ENCODE data around the gene RASSF5.
A peak's percentile ranks its signal among the peaks of the same experiment; 100 is the strongest.

The RASSF5 gene

DNA sequence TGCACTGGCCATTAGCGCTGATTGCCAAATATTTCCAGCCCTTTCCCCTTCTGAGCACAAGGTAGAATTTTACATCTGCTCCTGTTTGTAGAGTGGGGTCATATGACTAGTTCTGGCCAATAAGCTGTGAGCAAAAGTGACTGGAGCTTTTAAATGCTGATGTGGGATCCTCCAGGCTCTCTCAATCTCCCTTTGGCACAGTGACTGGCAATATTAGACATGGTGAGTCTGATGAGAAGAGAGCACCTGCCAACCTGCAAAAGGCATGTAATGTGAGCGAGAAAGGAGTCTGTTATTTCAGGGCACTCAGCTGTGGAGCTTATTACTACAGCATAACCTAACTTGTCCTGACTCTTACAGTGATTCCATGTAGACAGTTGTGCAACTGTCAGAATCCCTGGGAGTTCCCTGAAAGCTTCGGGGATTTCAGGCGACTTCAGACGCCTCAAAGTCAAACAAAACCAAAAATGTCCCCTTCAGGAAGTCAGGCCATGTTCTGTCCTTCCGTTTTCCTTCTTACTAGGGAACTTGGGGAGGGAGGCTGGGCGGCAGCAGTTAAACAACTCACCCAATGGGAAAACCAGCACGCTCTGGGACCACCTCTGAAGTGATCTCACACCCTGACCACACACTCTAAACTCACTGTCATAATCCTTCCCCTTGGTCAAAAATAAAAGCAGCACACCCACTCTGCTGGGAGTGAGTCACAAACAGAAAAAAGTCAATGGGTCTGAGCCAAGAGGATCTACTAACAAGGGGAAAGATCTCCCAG, 3.6 kb upstream of the RASSF5 start:
- no peak overlapping the region for H3K9ac ChIP-seq (ENCODE audit: low read length)
- no peak overlapping the region for H2AFZ ChIP-seq (ENCODE audit: low read length)
- H3K9me3 ChIP-seq (replicated peaks; ENCODE audit: insufficient read depth, low read length) = no peaks in the 10 kb centered on the region
- H3K4me1 ChIP-seq (ENCODE audit: low read length) = no peaks in the 10 kb centered on the region; the same call in 1 of the 2 replicates
- H3F3A ChIP-seq (ENCODE audit: insufficient read depth, low read length) = no peaks in the 10 kb centered on the region
- H3K79me2 ChIP-seq (ENCODE audit: low read length) = no peaks in the 10 kb centered on the region
- H3K4me2 ChIP-seq (ENCODE audit: low read depth, low read length) = no peak overlapping the region
- DNase-seq = no peak
- peaks cover 10% of the 10 kb centered on the region for H3K27me3 ChIP-seq (replicated peaks; ENCODE audit: insufficient read depth, low read length)
- no peak overlapping the region for H3K4me3 ChIP-seq (ENCODE audit: low read length)
- no peaks in the 10 kb centered on the region for H4K20me1 ChIP-seq (ENCODE audit: insufficient read depth, low read length)
- no peaks in the 10 kb centered on the region for H3K36me3 ChIP-seq (replicated peaks; ENCODE audit: insufficient read depth, low read length)
- TF ChIP-seq EZH2phosphoT487 (IDR thresholded peaks at IDR 0.05; ENCODE audit: low read length) (no peak), EZH2 (optimal IDR thresholded peaks at IDR 0.05; ENCODE audit: low read depth, low read length) (no peak)
- TF ChIP-seq, protein P1, sequence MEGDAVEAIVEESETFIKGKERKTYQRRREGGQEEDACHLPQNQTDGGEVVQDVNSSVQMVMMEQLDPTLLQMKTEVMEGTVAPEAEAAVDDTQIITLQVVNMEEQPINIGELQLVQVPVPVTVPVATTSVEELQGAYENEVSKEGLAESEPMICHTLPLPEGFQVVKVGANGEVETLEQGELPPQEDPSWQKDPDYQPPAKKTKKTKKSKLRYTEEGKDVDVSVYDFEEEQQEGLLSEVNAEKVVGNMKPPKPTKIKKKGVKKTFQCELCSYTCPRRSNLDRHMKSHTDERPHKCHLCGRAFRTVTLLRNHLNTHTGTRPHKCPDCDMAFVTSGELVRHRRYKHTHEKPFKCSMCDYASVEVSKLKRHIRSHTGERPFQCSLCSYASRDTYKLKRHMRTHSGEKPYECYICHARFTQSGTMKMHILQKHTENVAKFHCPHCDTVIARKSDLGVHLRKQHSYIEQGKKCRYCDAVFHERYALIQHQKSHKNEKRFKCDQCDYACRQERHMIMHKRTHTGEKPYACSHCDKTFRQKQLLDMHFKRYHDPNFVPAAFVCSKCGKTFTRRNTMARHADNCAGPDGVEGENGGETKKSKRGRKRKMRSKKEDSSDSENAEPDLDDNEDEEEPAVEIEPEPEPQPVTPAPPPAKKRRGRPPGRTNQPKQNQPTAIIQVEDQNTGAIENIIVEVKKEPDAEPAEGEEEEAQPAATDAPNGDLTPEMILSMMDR (IDR thresholded peaks at IDR 0.05; ENCODE audit: low read length) = no peak
- no peak overlapping the region for H3K27ac ChIP-seq (ENCODE audit: low read length)
- H3K9me2 ChIP-seq (replicated peaks; ENCODE audit: insufficient read depth, low read length) = no peaks in the 10 kb centered on the region

DNA sequence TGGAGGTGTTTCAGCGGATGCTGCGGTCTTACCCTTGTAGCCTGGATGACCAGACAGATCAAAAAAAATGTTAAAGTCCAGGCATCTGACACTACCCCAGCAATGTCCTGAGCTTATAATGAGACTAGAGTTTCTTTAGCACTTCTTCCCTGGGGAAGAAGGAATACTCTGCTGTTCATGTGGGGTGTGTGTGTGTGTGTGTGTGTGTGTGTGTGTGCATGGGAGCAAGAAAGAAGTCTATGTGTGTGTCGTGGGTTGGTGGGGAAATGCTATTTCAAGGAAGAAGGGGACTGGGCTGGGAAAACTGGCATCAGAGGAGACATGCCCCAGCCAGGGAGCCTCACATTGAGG, 3.0 kb upstream of the RASSF5 start:
- Histone ChIP-seq H3K4me1 (ENCODE audit: low read length) (no peaks in the 10 kb centered on the region; the same call in 1 of the 2 replicates), H3K9ac (ENCODE audit: low read length) (no peak overlapping the region), H3K79me2 (ENCODE audit: low read length) (no peaks in the 10 kb centered on the region), H3K27me3 (replicated peaks; ENCODE audit: insufficient read depth, low read length) (peaks cover 15% of the 10 kb centered on the region), H4K20me1 (ENCODE audit: insufficient read depth, low read length) (no peaks in the 10 kb centered on the region), H3K4me2 (ENCODE audit: low read depth, low read length) (no peak overlapping the region), H3K27ac (ENCODE audit: low read length) (no peak overlapping the region), H3F3A (ENCODE audit: insufficient read depth, low read length) (no peaks in the 10 kb centered on the region), H3K9me3 (replicated peaks; ENCODE audit: insufficient read depth, low read length) (no peaks in the 10 kb centered on the region), H3K36me3 (replicated peaks; ENCODE audit: insufficient read depth, low read length) (no peaks in the 10 kb centered on the region), H2AFZ (ENCODE audit: low read length) (no peak overlapping the region), H3K9me2 (replicated peaks; ENCODE audit: insufficient read depth, low read length) (no peaks in the 10 kb centered on the region), H3K4me3 (ENCODE audit: low read length) (no peak overlapping the region)
- TF ChIP-seq, protein P1 (IDR thresholded peaks at IDR 0.05; ENCODE audit: low read length) = no peak
- TF ChIP-seq EZH2 (optimal IDR thresholded peaks at IDR 0.05; ENCODE audit: low read depth, low read length) (no peak), EZH2phosphoT487 (IDR thresholded peaks at IDR 0.05; ENCODE audit: low read length) (no peak)
- no peak for DNase-seq

DNA sequence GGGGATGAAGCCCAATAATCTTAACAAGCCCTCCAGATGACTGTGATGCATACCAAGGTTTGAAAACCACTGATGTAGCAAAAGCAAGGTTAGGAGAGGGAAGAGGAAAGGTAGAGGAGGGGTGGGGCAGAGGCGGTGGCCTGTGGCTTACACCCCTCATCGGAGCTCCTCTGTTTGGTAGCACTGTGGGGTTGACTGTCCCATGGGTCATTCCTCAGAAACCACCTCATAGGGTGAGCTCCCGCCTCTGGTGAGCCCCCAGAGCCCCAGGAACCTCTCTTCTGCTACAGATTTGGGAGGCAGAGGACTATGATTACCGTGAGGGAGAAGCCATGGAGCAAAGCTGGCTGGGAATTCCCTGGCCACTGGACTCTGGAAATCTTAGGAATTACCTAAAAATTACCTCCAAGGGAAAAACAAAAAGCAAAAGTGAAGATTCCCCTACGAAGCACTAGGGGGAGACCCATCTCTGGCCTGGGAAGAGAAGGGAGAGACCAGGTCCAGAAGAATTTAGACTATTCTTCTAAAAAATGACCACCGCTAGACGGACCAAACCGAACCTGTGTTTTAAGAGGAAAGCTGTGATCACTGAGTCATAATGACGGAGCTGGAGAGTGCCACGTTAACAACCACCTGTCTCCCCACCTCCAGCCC, 1.5 kb upstream of the RASSF5 start:
- Histone ChIP-seq H3K4me1 (ENCODE audit: low read length) (no peaks in the 10 kb centered on the region; the same call in 1 of the 2 replicates), H3K27ac (ENCODE audit: low read length) (no peak overlapping the region), H3F3A (ENCODE audit: insufficient read depth, low read length) (no peaks in the 10 kb centered on the region), H3K4me2 (ENCODE audit: low read depth, low read length) (no peak overlapping the region), H2AFZ (ENCODE audit: low read length) (no peak overlapping the region), H3K9me3 (replicated peaks; ENCODE audit: insufficient read depth, low read length) (no peaks in the 10 kb centered on the region), H3K9ac (ENCODE audit: low read length) (no peak overlapping the region), H4K20me1 (ENCODE audit: insufficient read depth, low read length) (no peaks in the 10 kb centered on the region), H3K4me3 (ENCODE audit: low read length) (no peak overlapping the region), H3K9me2 (replicated peaks; ENCODE audit: insufficient read depth, low read length) (no peaks in the 10 kb centered on the region), H3K36me3 (replicated peaks; ENCODE audit: insufficient read depth, low read length) (no peaks in the 10 kb centered on the region), H3K27me3 (replicated peaks; ENCODE audit: insufficient read depth, low read length) (peaks cover 15% of the 10 kb centered on the region), H3K79me2 (ENCODE audit: low read length) (no peaks in the 10 kb centered on the region)
- TF ChIP-seq, protein P1 (IDR thresholded peaks at IDR 0.05; ENCODE audit: low read length) = peak; percentile 66
- no peak for TF ChIP-seq EZH2 (optimal IDR thresholded peaks at IDR 0.05; ENCODE audit: low read depth, low read length)
- DNase-seq = no peak

Measured in MM.1S (cell line).